K562 (cell line): ENCODE data around the gene ATP13A5. TPM values are rescaled to one million over a fixed set of nuclear protein-coding genes. Genes with fewer than 3 reads are reported as not detected.

Experiments
- ATAC-seq: fragments of 200-7000 bp; cut with Tn5 transposase; 3 replicates; pipeline ENCODE4 v1.9.1; 2020; ENCODE audit warnings: moderate library complexity
- BruUV-seq: library from RNA; stranded (reverse); fragments of 400-500 nt; replicated peaks from 2 replicates; lab custom pipeline; 2021; lab: Mats Ljungman, UMichigan
- CTCF ChIA-PET: fragments of 300-600 bp; formaldehyde crosslinking; extraction: SDS; loops from one replicate; lab custom pipeline; 2021; ENCODE audit warnings: low intra/inter-chr PET ratio; lab: Yijun Ruan, JAX
- POLR2A ChIA-PET: fragments of 300-600, 350-650 bp; sonication (Branson Sonifier 250); formaldehyde crosslinking; extraction: SDS; loops from one replicate; lab custom pipeline; 2021; ENCODE audit warnings: antibody characterized with exemption, inconsistent platforms; lab: Yijun Ruan, JAX
- DNase-seq, 4 experiments: peaks; one replicate each; pipeline versions ENCODE4 v3.0.0 to v3.0.0-alpha.2; 2011 to 2018; ENCODE audit warnings: low spot score in 3 of 4, mixed read lengths in 3 of 4; ENCODE audit errors: extremely low read depth in 1 of 4
- FAIRE-seq: peaks from 2 replicates; lab custom pipeline; 2011; peaks lifted over from hg19 to GRCh38; lab: Jason Lieb, UNC
- H2AFZ ChIP-seq: 2 replicates; pipeline ENCODE4 v1.6.0; 2011; ENCODE audit warnings: low read depth, low read length, control low read depth, inconsistent platforms
- H3K27ac ChIP-seq: fragments of 200-600 bp; 3 replicates; pipeline ENCODE4 v1.8.0; 2011; ENCODE audit warnings: low read depth, mild to moderate bottlenecking, control low read depth, inconsistent platforms, low read length, moderate library complexity, mixed read lengths; ENCODE audit errors: extremely low read depth
- H3K27me3 ChIP-seq, 2 experiments: fragments of 300-600 bp in 1 of 2; 2 replicates in 1 of 2; 3 replicates in 1 of 2; pipeline versions ENCODE4 v1.6.0 to v1.8.0; 2011; ENCODE audit warnings: inconsistent platforms in 2 of 2, low read length in 2 of 2, mild to moderate bottlenecking in 1 of 2, mixed read lengths in 1 of 2, moderate library complexity in 1 of 2; ENCODE audit not compliant: control insufficient read depth in 2 of 2, insufficient read depth in 2 of 2
- H3K36me3 ChIP-seq: fragments of 300-600 bp; 3 replicates; pipeline ENCODE4 v1.8.0; 2011; ENCODE audit warnings: mild to moderate bottlenecking, low read length, inconsistent platforms; ENCODE audit not compliant: control insufficient read depth, insufficient read depth
- H3K4me1 ChIP-seq, 2 experiments: fragments of 200-600 bp in 1 of 2; replicated peaks in 1 of 2; 2 replicates in 1 of 2; 3 replicates in 1 of 2; pipeline versions ENCODE4 v1.5.1 to v1.8.0; 2011; ENCODE audit warnings: inconsistent platforms in 2 of 2, low read length in 2 of 2, mild to moderate bottlenecking in 1 of 2, mixed read lengths in 1 of 2, moderate library complexity in 1 of 2; ENCODE audit not compliant: control insufficient read depth in 2 of 2, insufficient read depth in 2 of 2
- H3K4me2 ChIP-seq: 2 replicates; pipeline ENCODE4 v1.6.1; 2011; ENCODE audit warnings: low read length, control low read depth, inconsistent platforms, mixed read lengths; ENCODE audit not compliant: insufficient read depth
- H3K4me3 ChIP-seq: fragments of 200-600 bp; sonication (generic), shearing (Covaris generic); 2 replicates; pipeline ENCODE4 v1.5.1; 2016; ENCODE audit warnings: control low read depth, inconsistent platforms
- H3K79me2 ChIP-seq: fragments of 200-600 bp; 3 replicates; pipeline ENCODE4 v1.8.0; 2011; ENCODE audit warnings: low read length, inconsistent platforms; ENCODE audit not compliant: control insufficient read depth, insufficient read depth
- H3K9ac ChIP-seq, 2 experiments: 2 replicates each; pipeline versions ENCODE4 v1.6.0 to v1.6.1; 2011; ENCODE audit warnings: low read depth in 2 of 2, low read length in 2 of 2, control low read depth in 1 of 2, inconsistent platforms in 1 of 2, mild to moderate bottlenecking in 1 of 2, mixed read lengths in 1 of 2; ENCODE audit not compliant: insufficient read depth in 1 of 2
- H3K9me1 ChIP-seq: one replicate; pipeline ENCODE4 v1.6.0; 2011; ENCODE audit warnings: inconsistent platforms, mild to moderate bottlenecking, low read length, moderate library complexity; ENCODE audit not compliant: control insufficient read depth, insufficient read depth
- H3K9me3 ChIP-seq: replicated peaks from 2 replicates; pipeline ENCODE4 v1.5.1; 2011; ENCODE audit warnings: low read depth, low read length, inconsistent platforms; ENCODE audit not compliant: control insufficient read depth, insufficient read depth
- H4K20me1 ChIP-seq: replicated peaks from 2 replicates; pipeline ENCODE4 v1.6.1; 2011; ENCODE audit warnings: low read length, inconsistent platforms, mixed read lengths; ENCODE audit not compliant: control insufficient read depth, insufficient read depth
- ELF2 ChIP-seq: fragments of 250-450 bp; sonication (Bioruptor Pico); IDR thresholded peaks from 2 replicates; pipeline ENCODE4 v1.5.0; 2021; ENCODE audit warnings: mild to moderate bottlenecking
- EP400 ChIP-seq: fragments of 450-650 bp; IDR thresholded peaks from 2 replicates; pipeline ENCODE4 v1.6.1; 2017; ENCODE audit warnings: antibody characterized with exemption, mild to moderate bottlenecking, moderate library complexity
- ETV1 ChIP-seq: fragments of 450-650 bp; conservative IDR thresholded peaks from 2 replicates; pipeline ENCODE4 v1.6.1; 2016; ENCODE audit warnings: missing genetic modification characterization, control low read depth, low read depth, missing compliant biosample characterization
- FOXK1 ChIP-seq: sonication (generic); formaldehyde crosslinking; IDR thresholded peaks from 2 replicates; pipeline ENCODE4 v1.8.0; 2022; ENCODE audit warnings: missing genetic modification reagents, mild to moderate bottlenecking, borderline replicate concordance
- GABPB2 ChIP-seq: fragments of 250-450 bp; sonication (Bioruptor Pico); conservative IDR thresholded peaks from 2 replicates; pipeline ENCODE4 v1.5.1; 2021; ENCODE audit warnings: mild to moderate bottlenecking
- KHSRP ChIP-seq: fragments of 450-650 bp; IDR thresholded peaks from 2 replicates; pipeline ENCODE4 v1.6.1; 2017
- KLF6 ChIP-seq: fragments of 250-450 bp; sonication (Bioruptor Pico); IDR thresholded peaks from 2 replicates; pipeline ENCODE4 v1.4.0; 2020; ENCODE audit warnings: mild to moderate bottlenecking, moderate library complexity, borderline replicate concordance
- MTA1 ChIP-seq: fragments of 450-650 bp; IDR thresholded peaks from 2 replicates; pipeline ENCODE4 v1.6.1; 2017; ENCODE audit warnings: borderline replicate concordance
- RBM34 ChIP-seq: fragments of 200-400 bp; formaldehyde crosslinking; IDR thresholded peaks from 2 replicates; pipeline ENCODE4 v1.6.1; 2018; ENCODE audit warnings: low read length, borderline replicate concordance; ENCODE audit not compliant: insufficient read depth
- RNF2 ChIP-seq: sonication (generic); IDR thresholded peaks from 2 replicates; pipeline ENCODE4 v1.6.1; 2016
- RUNX1 ChIP-seq: sonication (generic); IDR thresholded peaks from 2 replicates; pipeline ENCODE4 v1.6.1; 2016; ENCODE audit warnings: antibody characterized with exemption, low read depth
- SMAD3 ChIP-seq: fragments of 450-650 bp; formaldehyde crosslinking; conservative IDR thresholded peaks from 2 replicates; pipeline ENCODE4 v1.4.0; 2020; ENCODE audit warnings: mild to moderate bottlenecking
- SRSF3 ChIP-seq: fragments of 200-400 bp; formaldehyde crosslinking; IDR thresholded peaks from 2 replicates; pipeline ENCODE4 v1.6.1; 2016; ENCODE audit warnings: mild to moderate bottlenecking, low read length, moderate library complexity; ENCODE audit not compliant: insufficient read depth
- ZFPM2 ChIP-seq: fragments of 250-450 bp; sonication (Bioruptor Pico); IDR thresholded peaks from 2 replicates; pipeline ENCODE4 v1.5.1; 2022; ENCODE audit warnings: mild to moderate bottlenecking
- ZNF174 ChIP-seq: fragments of 250-450 bp; sonication (Bioruptor Pico); IDR thresholded peaks from 2 replicates; pipeline ENCODE4 v1.4.0; 2020; ENCODE audit warnings: mild to moderate bottlenecking
- ZNF184 ChIP-seq: sonication (generic); formaldehyde crosslinking; IDR thresholded peaks from 2 replicates; pipeline ENCODE4 v1.5.0; 2020; ENCODE audit warnings: missing genetic modification reagents
- ZNF197 ChIP-seq: fragments of 200-800 bp; sonication (Bioruptor generic); IDR thresholded peaks from 2 replicates; pipeline ENCODE4 v1.6.1; 2016; ENCODE audit warnings: low read depth, missing genetic modification characterization, missing compliant biosample characterization
- ZNF253 ChIP-seq: fragments of 250-450 bp; sonication (Bioruptor Pico); conservative IDR thresholded peaks from 2 replicates; pipeline ENCODE4 v1.6.1; 2021; ENCODE audit warnings: mild to moderate bottlenecking
- WGBS: fragments of 100-300 bp; shearing (Covaris generic); methylation state at CpG from one replicate; pipeline ENCODE4 v1.1.6; 2016; ENCODE audit warnings: low coverage, mixed read lengths; ENCODE audit not compliant: insufficient coverage; ENCODE audit errors: missing lambda C conversion rate; 5-methylcytosine and 5-hydroxymethylcytosine counted together
- in situ Hi-C: fragments of 300-500 bp; cut with MboI; formaldehyde crosslinking; loops from 4 replicates; pipeline ENCODE4 v1.15.0; 2018; ENCODE audit warnings: inconsistent platforms, mixed read lengths
- intact Hi-C: fragments of 100-400 bp; cut with micrococcal nuclease; formaldehyde crosslinking; loops from 2 replicates; pipeline ENCODE4 v1.14.2; 2022
- polyA plus RNA-seq, 8 experiments: library from polyadenylated mRNA; depleted of rRNA in 4 of 8; stranded (reverse) in 5 of 8; unstranded in 3 of 8; fragments of >200 nt; fragmentation: Nextera tagmentation in 2 of 8; fragmentation: Illumina TruSeq in 1 of 8; extraction: Ambion mirVana in 2 of 8; extraction: Trizol in 1 of 8; gene quantifications; 2 replicates each; pipeline versions ENCODE4 v1.2.1 to v1.2.3, GENCODE V29; 2011 to 2014; ENCODE audit warnings: inconsistent platforms in 1 of 8, missing spikeins in 1 of 8
- total RNA-seq, 7 experiments: library from RNA; depleted of rRNA in 6 of 7; stranded (reverse); fragments of >200 nt in 6 of 7; fragmentation: Illumina TruSeq in 2 of 7; extraction: Trizol in 2 of 7; gene quantifications; 2 replicates each; pipeline versions ENCODE4 v1.2.1 to v1.2.3, GENCODE V29; 2011 to 2021; ENCODE audit warnings: low replicate concordance in 1 of 7

The ATP13A5 gene
- total and polyA plus RNA-seq, 9 of the 15 experiments (the other 6 are each of a cell fraction or from before 2014, with no cell fraction given) = not detected

DNA sequence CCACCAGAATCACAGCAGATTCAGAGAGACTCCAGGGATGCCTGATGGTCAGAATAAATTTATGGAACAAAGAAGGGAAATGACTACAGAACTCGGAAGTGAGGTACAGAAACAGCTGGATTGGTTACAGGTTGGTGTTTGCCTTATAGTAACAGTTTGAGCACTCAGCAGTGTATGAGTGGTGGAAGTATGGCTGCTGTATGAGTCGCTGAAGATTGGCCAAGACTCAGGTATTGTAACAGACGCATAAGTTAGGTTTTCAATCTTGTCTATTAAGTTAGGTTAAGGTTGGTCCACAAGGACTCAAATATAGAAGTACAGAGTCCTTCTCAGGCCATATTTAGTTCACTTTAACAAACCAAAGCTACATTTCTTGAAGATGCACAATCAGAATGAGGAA, 33.1 kb downstream of the ATP13A5 start:
- DNase-seq (no peak), ATAC-seq (no peak), FAIRE-seq (no peak)
- no TSS peak for BruUV-seq
- CTCF ChIA-PET = no interaction called here
- POLR2A ChIA-PET = no interaction called here
- intact Hi-C loops = no loop called here
- H3K79me2 ChIP-seq = no peaks in the 10 kb centered on the region
- H4K20me1 ChIP-seq = no peaks in the 10 kb centered on the region
- 0% methylated on average over 3 of the region's 3 CpGs for WGBS
- no peaks in the 10 kb centered on the region for H3K36me3 ChIP-seq
- H3K4me2 ChIP-seq = no peak overlapping the region
- in situ Hi-C loops = no loop called here
- TF ChIP-seq KLF6 = no peak
- TF ChIP-seq ELF2 (CRISPR knock-in tag) = no peak
- no peak for TF ChIP-seq ZNF174
- no peak for TF ChIP-seq EP400
- TF ChIP-seq MTA1 = no peak
- no peak for TF ChIP-seq ETV1 (tag)
- TF ChIP-seq FOXK1 (CRISPR knock-in tag) = no peak
- TF ChIP-seq RUNX1 = no peak
- TF ChIP-seq RNF2 = no peak
- no peak for TF ChIP-seq ZNF184 (CRISPR knock-in tag)
- no peak for TF ChIP-seq SRSF3
- TF ChIP-seq ZFPM2 = no peak
- no peak for TF ChIP-seq RBM34
- no peak for TF ChIP-seq ZNF253
- no peak for TF ChIP-seq SMAD3 (CRISPR knock-in tag)
- no peak for TF ChIP-seq ZNF197 (CRISPR knock-in tag)
- no peak for TF ChIP-seq GABPB2 (CRISPR knock-in tag)
- TF ChIP-seq KHSRP = no peak
- H3K9me1 ChIP-seq = no peaks in the 10 kb centered on the region
- no peak overlapping the region for H3K4me3 ChIP-seq
- H3K27me3 ChIP-seq = no peaks in the 10 kb centered on the region
- no peak overlapping the region for H2AFZ ChIP-seq
- no peak overlapping the region for H3K27ac ChIP-seq
- no peak overlapping the region for H3K9ac ChIP-seq
- H3K4me1 ChIP-seq = no peaks in the 10 kb centered on the region
- no peaks in the 10 kb centered on the region for H3K9me3 ChIP-seq
